SH-SY5Y (cell line): ENCODE measurements around the gene OTUD3.

Experiments used
- GATA2 ChIP-seq: IDR thresholded peaks from 2 replicates; pipeline ENCODE4 v1.6.1; 2011; ENCODE audit warnings: mild to moderate bottlenecking, low read depth, low read length
- GATA3 ChIP-seq: IDR thresholded peaks from 2 replicates; pipeline ENCODE4 v1.6.1; 2011; ENCODE audit warnings: low read depth, mild to moderate bottlenecking, low read length, moderate library complexity

DNA sequence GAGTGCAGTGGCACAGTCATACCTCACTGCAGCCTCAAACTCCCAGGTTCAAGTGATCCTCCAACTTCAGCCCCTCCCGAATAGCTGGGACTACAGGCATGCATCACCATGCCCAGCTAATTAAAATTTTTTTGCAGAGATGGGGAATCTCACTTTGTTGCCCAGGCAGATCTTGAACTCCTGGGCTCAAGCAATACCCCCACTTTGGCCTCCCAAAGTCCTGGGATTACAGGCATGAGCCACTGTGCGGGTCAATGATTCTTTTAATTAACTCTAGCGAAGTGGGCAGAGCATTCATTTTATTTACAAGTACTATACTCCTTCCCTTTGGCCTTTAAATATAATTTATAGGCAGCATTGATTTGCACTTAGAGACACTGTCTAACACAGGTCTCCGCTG is 2.5 kb upstream of the OTUD3 start:
- TF ChIP-seq GATA2 = no peak
- no peak for TF ChIP-seq GATA3
